Inferior parietal cortex (tissue), 1 donor: ENCODE data around the gene FRMD4A.
"Not testable (repeated sequence)": the region's sequence is repeated elsewhere in the genome, so short reads cannot be mapped to it uniquely, and the experiment has no call there.

ENCODE experiments used
- DNase-seq: peaks from one replicate; pipeline ENCODE4 v3.0.0-alpha.2; 2016; ENCODE audit errors: extremely low spot score

Gene FRMD4A

GRCh38 chr10:13950543-13950939, 380.2 kb downstream of the FRMD4A start:
- DNase-seq: no peak

GRCh38 chr10:13949844-13950542, 380.7 kb downstream of the FRMD4A start:
- no peak for DNase-seq

GRCh38 chr10:13946209-13946460, 384.6 kb downstream of the FRMD4A start:
- no peak for DNase-seq

GRCh38 chr10:13945390-13946208, 385.1 kb downstream of the FRMD4A start:
- no peak for DNase-seq

- DNase-seq: no peak
Observed at GRCh38 chr10:13944823-13945222, 385.9 kb downstream of the FRMD4A start.

- no peak for DNase-seq
Observed at GRCh38 chr10:13943735-13944398, 386.9 kb downstream of the FRMD4A start.

GRCh38 chr10:13942035-13942434, 388.7 kb downstream of the FRMD4A start:
- DNase-seq: no peak

- DNase-seq: no peak
Observed at GRCh38 chr10:13939391-13939790, 391.3 kb downstream of the FRMD4A start.

- DNase-seq: no peak
Observed at GRCh38 chr10:13938950-13939349, 391.8 kb downstream of the FRMD4A start.

- DNase-seq: no peak
Observed at GRCh38 chr10:13936826-13937225, 393.9 kb downstream of the FRMD4A start.

- no peak for DNase-seq
Observed at GRCh38 chr10:13930120-13930519, 400.6 kb downstream of the FRMD4A start.

- DNase-seq: no peak
Observed at GRCh38 chr10:13928451-13928850, 402.3 kb downstream of the FRMD4A start.

GRCh38 chr10:13925971-13926780, 404.5 kb downstream of the FRMD4A start:
- no peak for DNase-seq

- DNase-seq: no peak
Observed at GRCh38 chr10:13924040-13924725, 406.5 kb downstream of the FRMD4A start.

GRCh38 chr10:13922586-13922985, 408.1 kb downstream of the FRMD4A start:
- DNase-seq: no peak

GRCh38 chr10:13921941-13922340, 408.8 kb downstream of the FRMD4A start:
- no peak for DNase-seq

- not testable (repeated sequence) for DNase-seq
Observed at GRCh38 chr10:13921131-13921530, 409.6 kb downstream of the FRMD4A start.

GRCh38 chr10:13920465-13920864, 410.3 kb downstream of the FRMD4A start:
- no peak for DNase-seq

GRCh38 chr10:13920031-13920430, 410.7 kb downstream of the FRMD4A start:
- DNase-seq: no peak

- DNase-seq: no peak
Observed at GRCh38 chr10:13917791-13918190, 412.9 kb downstream of the FRMD4A start.

GRCh38 chr10:13916384-13916947, 414.3 kb downstream of the FRMD4A start:
- no peak for DNase-seq
